OCI-LY1 (cell line): ENCODE measurements around the gene DYRK1A.

Source experiments
- EZH2 ChIP-seq: fragments of 200-600 bp; sonication (generic), shearing (Covaris generic); IDR thresholded peaks from 2 replicates; pipeline ENCODE4 v1.8.0; 2017; ENCODE audit warnings: borderline replicate concordance, mixed run types, mild to moderate bottlenecking, antibody characterized with exemption, low read length, moderate library complexity, mixed read lengths
- TF ChIP-seq, protein P1 (sequence below): fragments of 200-600 bp; sonication (generic), shearing (Covaris generic); IDR thresholded peaks from 2 replicates; pipeline ENCODE4 v1.5.1; 2017; ENCODE audit warnings: mild to moderate bottlenecking, antibody characterized with exemption, low read length, moderate library complexity, mixed read lengths

DNA sequence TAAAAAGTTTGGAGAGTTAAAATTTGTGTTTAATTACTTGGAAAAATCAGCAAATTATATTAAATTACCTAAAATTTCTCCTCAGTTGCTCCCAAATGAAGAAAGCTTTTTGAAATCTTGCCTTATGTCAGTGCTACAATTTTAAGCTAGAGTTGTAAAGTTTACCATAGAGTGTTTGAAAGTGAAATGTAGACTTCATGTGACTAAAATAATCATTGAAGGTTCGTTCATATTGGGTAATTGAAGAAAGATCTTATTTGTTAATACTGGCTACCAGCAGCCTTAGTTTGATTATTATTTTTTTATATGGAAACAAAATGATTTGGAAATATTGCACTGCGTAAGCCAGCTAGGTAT is 4.4 kb downstream of the DYRK1A start:
- TF ChIP-seq EZH2: no peak
- TF ChIP-seq, protein P1, sequence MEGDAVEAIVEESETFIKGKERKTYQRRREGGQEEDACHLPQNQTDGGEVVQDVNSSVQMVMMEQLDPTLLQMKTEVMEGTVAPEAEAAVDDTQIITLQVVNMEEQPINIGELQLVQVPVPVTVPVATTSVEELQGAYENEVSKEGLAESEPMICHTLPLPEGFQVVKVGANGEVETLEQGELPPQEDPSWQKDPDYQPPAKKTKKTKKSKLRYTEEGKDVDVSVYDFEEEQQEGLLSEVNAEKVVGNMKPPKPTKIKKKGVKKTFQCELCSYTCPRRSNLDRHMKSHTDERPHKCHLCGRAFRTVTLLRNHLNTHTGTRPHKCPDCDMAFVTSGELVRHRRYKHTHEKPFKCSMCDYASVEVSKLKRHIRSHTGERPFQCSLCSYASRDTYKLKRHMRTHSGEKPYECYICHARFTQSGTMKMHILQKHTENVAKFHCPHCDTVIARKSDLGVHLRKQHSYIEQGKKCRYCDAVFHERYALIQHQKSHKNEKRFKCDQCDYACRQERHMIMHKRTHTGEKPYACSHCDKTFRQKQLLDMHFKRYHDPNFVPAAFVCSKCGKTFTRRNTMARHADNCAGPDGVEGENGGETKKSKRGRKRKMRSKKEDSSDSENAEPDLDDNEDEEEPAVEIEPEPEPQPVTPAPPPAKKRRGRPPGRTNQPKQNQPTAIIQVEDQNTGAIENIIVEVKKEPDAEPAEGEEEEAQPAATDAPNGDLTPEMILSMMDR: no peak
